ENCODE results near the gene ARL15.

DNA sequence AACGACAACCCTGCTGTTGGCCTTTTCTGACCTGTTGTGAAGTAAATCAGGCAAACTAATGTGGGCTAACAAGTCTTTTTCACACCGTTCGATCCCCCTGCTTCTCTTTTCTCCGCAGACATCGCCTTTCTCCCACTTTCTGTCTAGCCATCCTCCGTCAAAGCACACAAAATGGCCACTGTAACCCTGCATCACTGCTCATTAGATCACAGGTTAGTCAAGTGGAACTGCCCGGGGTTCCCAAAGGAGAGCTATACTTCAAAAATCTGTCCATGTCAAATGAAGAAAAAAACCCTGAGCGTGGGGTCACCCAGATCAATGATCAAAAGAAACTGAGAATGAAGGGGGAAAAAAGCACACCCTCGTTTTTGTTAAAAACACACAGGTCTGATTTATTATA, 212.1 kb downstream of the ARL15 start:
- TF ChIP-seq, protein P1, sequence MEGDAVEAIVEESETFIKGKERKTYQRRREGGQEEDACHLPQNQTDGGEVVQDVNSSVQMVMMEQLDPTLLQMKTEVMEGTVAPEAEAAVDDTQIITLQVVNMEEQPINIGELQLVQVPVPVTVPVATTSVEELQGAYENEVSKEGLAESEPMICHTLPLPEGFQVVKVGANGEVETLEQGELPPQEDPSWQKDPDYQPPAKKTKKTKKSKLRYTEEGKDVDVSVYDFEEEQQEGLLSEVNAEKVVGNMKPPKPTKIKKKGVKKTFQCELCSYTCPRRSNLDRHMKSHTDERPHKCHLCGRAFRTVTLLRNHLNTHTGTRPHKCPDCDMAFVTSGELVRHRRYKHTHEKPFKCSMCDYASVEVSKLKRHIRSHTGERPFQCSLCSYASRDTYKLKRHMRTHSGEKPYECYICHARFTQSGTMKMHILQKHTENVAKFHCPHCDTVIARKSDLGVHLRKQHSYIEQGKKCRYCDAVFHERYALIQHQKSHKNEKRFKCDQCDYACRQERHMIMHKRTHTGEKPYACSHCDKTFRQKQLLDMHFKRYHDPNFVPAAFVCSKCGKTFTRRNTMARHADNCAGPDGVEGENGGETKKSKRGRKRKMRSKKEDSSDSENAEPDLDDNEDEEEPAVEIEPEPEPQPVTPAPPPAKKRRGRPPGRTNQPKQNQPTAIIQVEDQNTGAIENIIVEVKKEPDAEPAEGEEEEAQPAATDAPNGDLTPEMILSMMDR (IDR thresholded peaks at IDR 0.05) = no peak
- TF ChIP-seq POLR2A (IDR thresholded peaks at IDR 0.05) (no peak), POLR2AphosphoS5 (IDR thresholded peaks at IDR 0.05) (no peak)

Measured in breast epithelium (tissue), 3 donors.